Occipital lobe (tissue), 2 donors: ENCODE data around the gene SLC6A5. TPM values are rescaled to one million over a fixed set of nuclear protein-coding genes. Genes with fewer than 3 reads are reported as not detected.

Source experiments
- DNase-seq: peaks from one replicate; lab custom pipeline; 2025; lab: John Stamatoyannopoulos, UW
- total RNA-seq: library from RNA; depleted of rRNA; stranded (reverse); fragments of >200 nt; gene quantifications from one replicate; pipeline ENCODE4 v1.2.3, GENCODE V29; 2014

Gene SLC6A5
- total RNA-seq, 1 donor from 2014 or later: not detected

GRCh38 chr11:20596205-20597153 lies 2.9 kb upstream of the SLC6A5 start:
- no peak for DNase-seq

- DNase-seq: no peak
These were observed 2.2 kb upstream of the SLC6A5 start for GRCh38 chr11:20597154-20597679.

DNA sequence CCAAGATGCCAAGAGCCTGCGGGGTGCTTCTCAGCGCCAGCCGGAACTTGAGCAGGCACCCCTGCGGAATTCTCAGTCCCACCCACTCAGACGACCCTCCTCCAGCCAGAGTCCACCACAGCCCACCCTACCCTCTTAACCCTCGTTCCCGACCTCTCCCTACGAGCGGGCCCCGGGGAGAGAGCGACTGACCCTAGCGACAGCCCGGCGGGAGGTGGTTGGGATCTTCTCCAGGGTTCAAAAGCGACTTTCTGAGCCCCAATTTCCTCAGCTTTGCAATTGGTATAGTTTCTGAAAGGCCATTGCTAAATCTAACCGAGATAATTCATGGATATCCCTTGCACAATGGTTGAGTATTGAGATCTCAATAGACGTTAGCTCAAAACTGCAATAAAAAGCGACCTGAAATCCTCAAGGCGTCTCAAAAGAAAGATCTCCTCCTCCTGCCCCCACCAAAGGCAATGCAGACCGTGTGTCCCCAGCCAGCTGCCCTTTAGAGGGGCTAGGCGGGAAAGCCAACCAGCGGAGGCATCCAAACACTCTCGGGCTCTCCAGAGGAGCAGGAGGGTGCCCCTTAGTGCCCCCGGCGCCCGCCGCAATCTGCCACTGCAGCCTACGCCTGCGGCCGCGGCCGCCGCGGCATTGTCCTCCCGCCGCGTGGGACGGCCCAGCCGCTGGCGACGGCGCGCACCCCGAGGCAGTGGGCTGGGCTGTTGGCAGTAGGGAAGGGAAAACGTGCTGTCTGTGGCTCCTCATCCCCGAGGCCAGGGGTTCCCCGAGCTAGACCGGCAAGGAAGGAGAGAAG lies 1.5 kb upstream of the SLC6A5 start:
- no peak for DNase-seq

DNA sequence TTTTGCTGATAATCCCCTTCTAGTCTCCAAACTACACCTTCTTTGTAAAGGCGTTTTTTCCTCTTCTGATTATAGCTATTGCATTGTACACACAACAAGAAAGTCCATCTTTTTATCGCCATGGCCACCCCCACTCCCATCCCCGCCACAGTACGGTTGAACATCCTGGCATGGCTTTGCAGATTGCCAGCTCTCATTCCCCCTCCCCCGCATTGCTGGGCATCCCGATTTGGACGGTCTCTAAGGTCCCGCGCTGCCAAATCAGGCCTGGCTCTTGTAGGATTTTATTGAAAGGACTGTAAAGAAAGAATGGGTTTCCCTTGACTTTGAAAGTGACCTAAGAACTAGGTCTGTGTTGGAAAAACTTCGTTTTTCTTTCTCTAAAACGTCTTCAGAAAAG lies 916 bp upstream of the SLC6A5 start:
- no peak for DNase-seq

DNA sequence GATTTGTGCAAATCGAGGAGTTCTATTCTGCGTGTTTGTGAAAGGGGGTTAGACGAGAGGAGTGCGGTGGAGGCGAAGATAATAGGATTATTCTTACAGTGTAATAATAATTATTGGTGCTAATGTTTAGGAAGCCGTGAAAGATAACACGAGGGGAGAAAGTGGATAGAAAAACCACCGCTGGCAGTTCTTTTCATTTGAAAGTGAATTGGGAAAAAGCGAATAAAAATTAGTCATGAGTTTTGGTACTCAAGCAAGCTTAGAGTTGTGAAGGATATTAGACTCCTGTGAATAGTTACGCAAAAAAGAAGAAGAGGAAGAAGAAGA lies 575 bp downstream of the SLC6A5 start:
- no peak for DNase-seq

- no peak for DNase-seq
These were observed 1.1 kb downstream of the SLC6A5 start for GRCh38 chr11:20600551-20600950.

DNA sequence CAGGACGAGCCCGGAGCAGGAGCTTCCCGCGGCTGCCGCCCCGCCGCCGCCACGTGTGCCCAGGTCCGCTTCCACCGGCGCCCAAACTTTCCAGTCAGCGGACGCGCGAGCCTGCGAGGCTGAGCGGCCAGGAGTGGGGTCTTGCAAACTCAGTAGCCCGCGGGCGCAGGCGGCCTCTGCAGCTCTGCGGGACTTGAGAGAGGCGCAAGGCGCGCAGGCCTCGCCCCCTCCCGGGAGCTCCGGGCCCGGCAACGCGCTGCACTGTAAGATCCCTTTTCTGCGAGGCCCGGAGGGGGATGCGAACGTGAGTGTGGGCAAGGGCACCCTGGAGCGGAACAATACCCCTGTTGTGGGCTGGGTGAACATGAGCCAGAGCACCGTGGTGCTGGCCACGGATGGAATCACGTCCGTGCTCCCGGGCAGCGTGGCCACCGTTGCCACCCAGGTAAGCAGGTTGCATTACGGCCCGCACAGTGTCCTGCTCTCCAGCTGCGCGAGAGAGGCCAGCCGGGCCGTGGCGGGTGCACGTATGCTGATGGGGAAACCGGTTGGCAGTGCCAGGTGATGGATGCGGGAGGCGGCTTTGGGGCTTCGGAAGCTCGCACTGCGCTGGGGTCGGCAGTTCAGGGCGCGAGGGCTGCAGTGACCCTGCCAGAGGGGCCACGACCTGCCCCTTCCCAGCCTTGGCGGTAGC lies 2.0 kb downstream of the SLC6A5 start:
- DNase-seq: no peak

- DNase-seq: no peak
These were observed 4.9 kb downstream of the SLC6A5 start for GRCh38 chr11:20604295-20604803.

GRCh38 chr11:20604864-20605601 lies 5.6 kb downstream of the SLC6A5 start:
- DNase-seq: no peak

GRCh38 chr11:20605602-20606091 lies 6.2 kb downstream of the SLC6A5 start:
- DNase-seq: no peak

GRCh38 chr11:20608934-20609333 lies 9.5 kb downstream of the SLC6A5 start:
- no peak for DNase-seq

- DNase-seq: peak; percentile 65
These were observed 10.6 kb downstream of the SLC6A5 start for GRCh38 chr11:20609727-20610707.

DNA sequence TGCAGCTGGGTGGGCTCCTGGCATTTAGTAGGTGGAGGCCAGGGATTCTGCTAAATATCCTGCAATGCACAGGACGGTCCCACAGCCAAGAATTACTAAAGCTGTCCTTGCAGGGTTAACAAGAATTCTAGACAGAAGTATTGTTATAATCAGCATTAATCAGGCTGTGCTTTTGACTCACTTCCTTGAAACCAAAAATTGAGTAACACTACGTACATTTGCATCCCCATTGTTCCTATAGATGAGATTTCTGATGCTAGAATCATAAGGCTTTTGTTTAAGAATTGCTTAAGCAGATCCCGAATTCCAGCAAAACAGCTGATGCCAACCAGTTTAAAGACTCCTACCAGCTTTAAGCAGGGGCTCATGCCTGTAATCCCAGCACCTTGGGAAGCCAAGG lies 11.4 kb downstream of the SLC6A5 start:
- no peak for DNase-seq

DNA sequence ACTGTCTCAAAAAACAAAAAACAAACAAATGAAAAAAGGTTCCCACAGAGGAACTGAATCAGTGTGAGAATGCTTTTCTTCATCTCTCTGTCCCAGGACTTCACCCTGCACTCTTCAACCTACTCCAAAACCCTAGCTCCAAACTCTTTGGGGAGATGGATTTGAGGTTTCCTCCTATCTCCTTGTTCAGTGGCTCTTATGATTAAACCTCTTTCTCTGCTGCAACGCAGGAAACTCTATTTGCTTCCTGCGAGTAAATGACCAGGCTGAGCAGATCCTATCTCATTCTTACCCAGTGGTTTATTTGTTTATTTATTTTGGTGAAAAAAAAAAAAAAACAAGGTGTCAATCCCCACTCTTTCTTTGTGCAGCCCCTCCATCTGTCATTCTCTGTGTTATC lies 12.0 kb downstream of the SLC6A5 start:
- no peak for DNase-seq

- no peak for DNase-seq
These were observed 12.5 kb downstream of the SLC6A5 start for GRCh38 chr11:20611892-20612291.

GRCh38 chr11:20612416-20612815 lies 13.0 kb downstream of the SLC6A5 start:
- DNase-seq: no peak

DNA sequence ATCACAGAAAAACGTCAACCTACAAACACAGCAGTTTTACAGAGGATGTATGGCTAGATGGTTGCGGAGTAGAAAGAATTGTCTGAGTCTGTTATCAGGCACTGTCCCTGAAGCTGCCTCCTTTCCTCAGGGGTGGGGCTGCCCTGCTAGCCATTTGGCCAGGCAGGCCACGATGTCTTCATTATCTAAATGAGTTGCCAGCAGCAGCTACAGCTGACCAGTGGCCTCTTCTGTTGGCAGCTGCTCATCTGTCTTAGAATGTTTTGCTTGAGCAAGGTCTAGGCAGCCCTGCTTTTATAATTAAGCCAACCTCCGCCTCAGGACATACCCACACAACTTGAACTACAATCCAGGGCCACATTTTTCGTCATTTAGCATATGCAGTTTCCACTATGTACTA lies 17.5 kb downstream of the SLC6A5 start:
- no peak for DNase-seq

GRCh38 chr11:20617346-20618005 lies 18.1 kb downstream of the SLC6A5 start:
- DNase-seq: no peak

GRCh38 chr11:20618083-20618482 lies 18.7 kb downstream of the SLC6A5 start:
- no peak for DNase-seq
